CD4-positive, alpha-beta T cell (primary cell): ENCODE data around the gene TSPAN7. TPM values are rescaled to one million over a fixed set of nuclear protein-coding genes. Genes with fewer than 3 reads are reported as not detected.

ENCODE experiments used
- ATAC-seq: fragments of 200-7000 bp; cut with Tn5 transposase; one replicate; pipeline ENCODE4 v1.10.0; 2022; ENCODE audit warnings: mild to moderate bottlenecking; ENCODE audit not compliant: poor library complexity
- CTCF ChIA-PET: fragments of 350-600 bp; sonication (Branson Sonifier 250); formaldehyde crosslinking; loops from one replicate; lab custom pipeline; 2021; ENCODE audit warnings: antibody characterized with exemption, inconsistent platforms; lab: Charles Lee
- POLR2A ChIA-PET: fragments of 350-600 bp; sonication (Branson Sonifier 250); formaldehyde crosslinking; loops from one replicate; lab custom pipeline; 2021; ENCODE audit warnings: antibody characterized with exemption, inconsistent platforms; lab: Charles Lee
- DNase-seq, 14 experiments: peaks; one replicate each; pipeline ENCODE4 v3.0.0-alpha.2; 2013 to 2020; ENCODE audit warnings: mixed read lengths in 2 of 14
- H3K27ac ChIP-seq, 2 donors: one replicate each; pipeline versions ENCODE4 v1.5.1 to v1.7.0; 2013; ENCODE audit warnings: low read length in 2 of 2, low read depth in 1 of 2, mild to moderate bottlenecking in 1 of 2
- H3K27me3 ChIP-seq, 2 experiments: 1 replicate in 1 of 2; 2 replicates in 1 of 2; pipeline versions ENCODE4 v1.6.1 to v1.7.0; 2013; ENCODE audit warnings: low read length in 2 of 2, control low read depth in 1 of 2, mild to moderate bottlenecking in 1 of 2, moderate library complexity in 1 of 2; ENCODE audit not compliant: insufficient read depth in 2 of 2, control insufficient read depth in 1 of 2
- H3K36me3 ChIP-seq: one replicate; pipeline ENCODE4 v1.6.1; 2013; ENCODE audit warnings: low read length, control low read depth; ENCODE audit not compliant: insufficient read depth
- H3K4me1 ChIP-seq: one replicate; pipeline ENCODE4 v1.6.1; 2013; ENCODE audit warnings: low read length, control low read depth; ENCODE audit not compliant: insufficient read depth
- H3K4me3 ChIP-seq: one replicate; pipeline ENCODE4 v1.5.1; 2013; ENCODE audit warnings: mild to moderate bottlenecking, low read length, moderate library complexity
- H3K9me3 ChIP-seq, 2 experiments: 1 replicate in 1 of 2; 2 replicates in 1 of 2; pipeline versions ENCODE4 v1.6.1 to v1.7.0; 2013; ENCODE audit warnings: low read length in 2 of 2, mild to moderate bottlenecking in 2 of 2, control low read depth in 1 of 2, moderate library complexity in 1 of 2; ENCODE audit not compliant: control insufficient read depth in 1 of 2, insufficient read depth in 1 of 2
- H3K27ac Mint-ChIP-seq: one replicate; pipeline ENCODE4 v1.8.0; 2020; ENCODE audit warnings: mixed read lengths
- H3K27me3 Mint-ChIP-seq: one replicate; pipeline ENCODE4 v1.8.0; 2021; ENCODE audit warnings: mixed read lengths
- H3K36me3 Mint-ChIP-seq: one replicate; pipeline ENCODE4 v1.8.0; 2021; ENCODE audit warnings: low read depth, mixed read lengths
- H3K4me1 Mint-ChIP-seq: one replicate; pipeline ENCODE4 v1.8.0; 2021; ENCODE audit warnings: low read depth, mixed read lengths
- H3K4me3 Mint-ChIP-seq: one replicate; pipeline ENCODE4 v1.8.0; 2020; ENCODE audit warnings: mild to moderate bottlenecking, mixed read lengths
- H3K9me3 Mint-ChIP-seq: one replicate; pipeline ENCODE4 v1.8.0; 2020; ENCODE audit warnings: mixed read lengths
- intact Hi-C, 2 experiments: fragments of 100-400 bp; cut with DNase I in 1 of 2; cut with micrococcal nuclease in 1 of 2; formaldehyde crosslinking; loops; one replicate each; pipeline versions ENCODE4 v1.15.1 to v1.9.0; 2023 to 2025; cut with DNase I, micrococcal nuclease
- total RNA-seq, 174 experiments: library from RNA in 2 of 174; stranded (reverse) in 2 of 174; gene quantifications; one replicate each; pipeline ENCODE4 v1.2.3 and lab custom pipeline; 2021 to 2026
- TF ChIP-seq, protein P1 (sequence below): fragments of 200-600 bp; IDR thresholded peaks from one replicate; pipeline ENCODE4 v1.8.0; 2022; ENCODE audit warnings: antibody characterized with exemption, mild to moderate bottlenecking

Gene TSPAN7
- total RNA-seq, 2 experiments from 2014 or later: 0.36 TPM; not detected in 1

DNA sequence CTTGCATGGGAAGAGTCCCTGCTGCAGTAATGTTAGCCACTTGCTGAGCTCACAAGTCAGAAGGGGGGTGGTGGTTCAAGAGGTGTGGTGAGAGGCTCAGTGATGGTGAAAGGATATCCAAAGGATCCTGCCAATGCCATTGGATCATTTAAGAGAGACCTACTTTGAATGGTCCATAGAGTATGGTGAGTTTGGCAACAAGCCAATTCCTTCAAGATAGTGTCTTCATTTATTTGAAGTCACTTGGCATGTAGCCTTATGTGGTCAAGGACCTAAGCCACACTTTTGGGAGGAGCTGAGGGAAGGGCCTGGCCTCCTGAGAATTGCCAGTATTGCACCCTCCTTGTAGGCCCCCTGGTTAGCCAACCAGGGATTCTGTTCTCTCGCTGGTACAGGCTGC is 87.9 kb downstream of the TSPAN7 start:
- Histone ChIP-seq H3K9me3 (no peaks in the 10 kb centered on the region), H3K4me1 (no peaks in the 10 kb centered on the region), H3K27ac (no peak overlapping the region), H3K36me3 (no peaks in the 10 kb centered on the region), H3K4me3 (no peak overlapping the region), H3K27me3 (no peaks in the 10 kb centered on the region)
- CTCF ChIA-PET: no interaction called here
- no peaks in the 10 kb centered on the region for H3K9me3 Mint-ChIP-seq
- DNase-seq (no peak), ATAC-seq (no peak)
- POLR2A ChIA-PET: no interaction called here
- TF ChIP-seq, protein P1, sequence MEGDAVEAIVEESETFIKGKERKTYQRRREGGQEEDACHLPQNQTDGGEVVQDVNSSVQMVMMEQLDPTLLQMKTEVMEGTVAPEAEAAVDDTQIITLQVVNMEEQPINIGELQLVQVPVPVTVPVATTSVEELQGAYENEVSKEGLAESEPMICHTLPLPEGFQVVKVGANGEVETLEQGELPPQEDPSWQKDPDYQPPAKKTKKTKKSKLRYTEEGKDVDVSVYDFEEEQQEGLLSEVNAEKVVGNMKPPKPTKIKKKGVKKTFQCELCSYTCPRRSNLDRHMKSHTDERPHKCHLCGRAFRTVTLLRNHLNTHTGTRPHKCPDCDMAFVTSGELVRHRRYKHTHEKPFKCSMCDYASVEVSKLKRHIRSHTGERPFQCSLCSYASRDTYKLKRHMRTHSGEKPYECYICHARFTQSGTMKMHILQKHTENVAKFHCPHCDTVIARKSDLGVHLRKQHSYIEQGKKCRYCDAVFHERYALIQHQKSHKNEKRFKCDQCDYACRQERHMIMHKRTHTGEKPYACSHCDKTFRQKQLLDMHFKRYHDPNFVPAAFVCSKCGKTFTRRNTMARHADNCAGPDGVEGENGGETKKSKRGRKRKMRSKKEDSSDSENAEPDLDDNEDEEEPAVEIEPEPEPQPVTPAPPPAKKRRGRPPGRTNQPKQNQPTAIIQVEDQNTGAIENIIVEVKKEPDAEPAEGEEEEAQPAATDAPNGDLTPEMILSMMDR: no peak
- no peak overlapping the region for H3K27ac Mint-ChIP-seq
- intact Hi-C loops: no loop called here
- no peaks in the 10 kb centered on the region for H3K36me3 Mint-ChIP-seq
- H3K27me3 Mint-ChIP-seq: no peaks in the 10 kb centered on the region
- H3K4me1 Mint-ChIP-seq: peaks cover 6% of the 10 kb centered on the region
- no peak overlapping the region for H3K4me3 Mint-ChIP-seq

DNA sequence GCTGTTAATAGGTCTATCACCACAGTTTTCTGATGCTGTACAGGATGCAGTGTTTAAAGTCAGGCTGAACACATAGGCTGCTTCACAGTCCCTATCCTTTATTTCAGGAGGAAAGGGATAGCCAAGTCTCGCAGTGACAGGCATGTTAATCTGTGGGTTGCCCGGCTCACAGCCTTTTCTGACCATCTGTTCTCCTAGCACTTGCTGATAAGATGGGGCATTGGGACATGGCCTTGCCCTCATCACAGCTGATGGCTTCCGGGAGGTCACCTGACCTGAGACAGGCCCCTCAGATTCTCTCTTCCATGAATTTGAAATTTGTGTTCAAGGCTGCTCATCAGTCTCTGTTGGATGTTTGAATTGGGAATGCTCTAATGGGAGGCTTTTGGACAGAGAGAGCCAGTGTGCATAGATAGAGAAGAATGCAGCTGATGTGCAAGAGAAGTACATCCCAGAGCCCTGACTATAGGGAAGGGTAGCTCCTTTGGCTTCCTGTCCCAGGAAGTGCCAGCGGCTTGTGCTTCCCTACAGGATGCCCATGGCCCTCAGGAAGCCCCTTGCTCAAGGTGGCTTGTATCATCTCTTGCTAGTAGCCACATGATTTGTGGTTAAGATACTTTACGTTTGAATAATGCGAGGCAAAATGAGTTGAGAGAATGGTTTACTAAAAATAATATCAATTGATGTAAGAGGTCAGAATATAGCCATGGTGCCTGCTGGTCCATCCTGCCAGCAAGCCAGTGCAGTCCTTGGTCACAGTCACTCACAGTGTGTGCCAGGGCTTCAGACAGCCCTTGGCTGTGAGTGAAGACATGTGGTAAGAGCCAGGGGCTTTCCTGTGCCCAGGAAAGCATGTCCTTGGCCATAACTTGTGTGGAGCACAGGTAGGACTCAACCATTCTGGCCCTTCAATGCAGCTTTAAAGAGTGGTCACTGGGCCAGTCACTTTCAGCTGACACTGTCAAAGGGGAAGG is 88.6 kb downstream of the TSPAN7 start:
- no peak overlapping the region for H3K4me3 ChIP-seq

DNA sequence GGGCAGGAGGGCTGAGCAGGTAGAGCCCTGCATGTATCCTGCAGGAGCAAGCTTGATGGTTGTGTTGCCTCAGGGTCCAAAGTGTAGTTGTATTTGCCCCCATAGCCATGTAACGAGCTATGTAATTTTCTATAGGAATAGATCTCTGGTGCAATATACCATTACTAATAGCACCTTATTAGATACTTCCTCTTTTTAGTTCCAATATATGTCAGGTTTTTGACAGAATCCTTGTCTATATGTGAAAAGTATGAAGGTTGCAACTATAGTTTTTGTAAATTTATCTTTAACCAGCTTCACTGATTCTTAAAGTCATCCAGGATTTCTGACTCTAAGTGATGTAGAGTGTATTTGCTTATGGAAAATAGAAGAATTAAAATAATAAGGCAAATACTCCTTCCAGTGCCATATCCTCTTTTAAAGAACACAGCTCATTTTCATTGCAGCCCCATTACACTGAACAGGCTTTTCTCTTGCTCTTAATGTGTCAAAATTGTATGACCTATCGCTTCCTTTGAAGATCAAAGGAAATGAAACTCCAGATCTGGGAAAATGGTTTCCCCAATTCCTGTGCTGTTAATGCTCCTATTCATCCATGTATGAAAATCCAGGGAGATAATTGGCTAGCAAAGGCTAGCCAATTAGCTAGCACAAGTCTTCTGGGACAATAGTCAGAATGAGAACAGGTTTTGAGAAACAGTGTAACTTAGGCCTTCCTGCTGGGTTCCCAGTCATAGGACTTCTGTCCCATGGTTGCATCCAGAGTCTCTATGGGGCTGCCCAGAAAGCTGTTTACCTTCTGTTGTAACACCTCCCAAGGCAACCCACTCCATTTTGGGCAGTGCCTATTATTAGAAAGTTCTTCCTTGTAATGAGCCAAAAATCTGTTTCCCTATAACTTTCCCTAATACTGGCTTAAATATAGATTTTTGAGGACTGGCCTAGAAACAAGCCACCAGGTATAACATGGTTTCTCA is 90.6 kb downstream of the TSPAN7 start:
- intact Hi-C loops: no loop called here
- Histone ChIP-seq H3K9me3 (no peaks in the 10 kb centered on the region), H3K36me3 (no peaks in the 10 kb centered on the region), H3K4me3 (no peak overlapping the region), H3K4me1 (no peaks in the 10 kb centered on the region), H3K27me3 (no peaks in the 10 kb centered on the region), H3K27ac (no peak overlapping the region)
- TF ChIP-seq, protein P1: no peak
- no peaks in the 10 kb centered on the region for H3K27me3 Mint-ChIP-seq
- no peak overlapping the region for H3K4me3 Mint-ChIP-seq
- no peak for ATAC-seq
- no peaks in the 10 kb centered on the region for H3K9me3 Mint-ChIP-seq
- DNase-seq: no peak
- POLR2A ChIA-PET: no interaction called here
- CTCF ChIA-PET: no interaction called here
- no peaks in the 10 kb centered on the region for H3K4me1 Mint-ChIP-seq
- no peak overlapping the region for H3K27ac Mint-ChIP-seq
- no peaks in the 10 kb centered on the region for H3K36me3 Mint-ChIP-seq

More for the DNA sequence above, 88.6 kb downstream of the TSPAN7 start:
- Mint-ChIP-seq H3K9me3 (no peaks in the 10 kb centered on the region), H3K27me3 (no peaks in the 10 kb centered on the region), H3K4me1 (peaks cover 6% of the 10 kb centered on the region), H3K27ac (no peak overlapping the region), H3K4me3 (no peak overlapping the region), H3K36me3 (no peaks in the 10 kb centered on the region)
- POLR2A ChIA-PET: no interaction called here
- no peaks in the 10 kb centered on the region for H3K9me3 ChIP-seq
- intact Hi-C loops: no loop called here
- H3K27ac ChIP-seq: no peak overlapping the region
- no peaks in the 10 kb centered on the region for H3K27me3 ChIP-seq
- H3K4me1 ChIP-seq: no peaks in the 10 kb centered on the region
- ATAC-seq: no peak
- no peak for DNase-seq
- TF ChIP-seq, protein P1: no peak
- CTCF ChIA-PET: no interaction called here
- no peaks in the 10 kb centered on the region for H3K36me3 ChIP-seq
